Left ventricle myocardium inferior (tissue), 1 donor: ENCODE results near the gene MMP24. TPM values are rescaled to one million over a fixed set of nuclear protein-coding genes. Genes with fewer than 3 reads are reported as not detected.

ENCODE experiments used
- DNase-seq: peaks from one replicate; pipeline ENCODE4 v3.0.0-alpha.2; 2020
- H3K27ac ChIP-seq: fragments of 200-600 bp; replicated peaks from 2 replicates; pipeline ENCODE4 v1.8.0; 2021
- H3K27me3 ChIP-seq: fragments of 200-600 bp; 2 replicates; pipeline ENCODE4 v1.8.0; 2021; ENCODE audit warnings: low read depth
- H3K36me3 ChIP-seq: fragments of 200-600 bp; 2 replicates; pipeline ENCODE4 v1.8.0; 2021
- H3K4me1 ChIP-seq: fragments of 200-600 bp; 2 replicates; pipeline ENCODE4 v1.8.0; 2021
- H3K4me3 ChIP-seq: fragments of 200-600 bp; 2 replicates; pipeline ENCODE4 v1.8.0; 2021; ENCODE audit warnings: mild to moderate bottlenecking, moderate library complexity
- H3K9me3 ChIP-seq: fragments of 200-600 bp; replicated peaks from 2 replicates; pipeline ENCODE4 v1.8.0; 2021
- CTCF ChIP-seq: fragments of 200-600 bp; IDR thresholded peaks from 2 replicates; pipeline ENCODE4 v1.8.0; 2021; ENCODE audit warnings: antibody characterized with exemption, mild to moderate bottlenecking, borderline replicate concordance
- intact Hi-C: fragments of 100-400 bp; cut with micrococcal nuclease; formaldehyde crosslinking; loops from one replicate; pipeline ENCODE4 v1.11.0; 2022
- total RNA-seq: library from RNA; stranded (reverse); fragmentation: NEBNext Ultra II Directional; extraction: Animal tissue kit (Norgen Biotek cat#: 25700); gene quantifications from one replicate; pipeline ENCODE4 v1.2.1, GENCODE V29; 2021
- donor health status: DM: no; HTN: yes; CAD: no; lungs with severe emphysema.

The MMP24 gene
- total RNA-seq, 1 donor from 2014 or later, result 0.25 TPM

DNA sequence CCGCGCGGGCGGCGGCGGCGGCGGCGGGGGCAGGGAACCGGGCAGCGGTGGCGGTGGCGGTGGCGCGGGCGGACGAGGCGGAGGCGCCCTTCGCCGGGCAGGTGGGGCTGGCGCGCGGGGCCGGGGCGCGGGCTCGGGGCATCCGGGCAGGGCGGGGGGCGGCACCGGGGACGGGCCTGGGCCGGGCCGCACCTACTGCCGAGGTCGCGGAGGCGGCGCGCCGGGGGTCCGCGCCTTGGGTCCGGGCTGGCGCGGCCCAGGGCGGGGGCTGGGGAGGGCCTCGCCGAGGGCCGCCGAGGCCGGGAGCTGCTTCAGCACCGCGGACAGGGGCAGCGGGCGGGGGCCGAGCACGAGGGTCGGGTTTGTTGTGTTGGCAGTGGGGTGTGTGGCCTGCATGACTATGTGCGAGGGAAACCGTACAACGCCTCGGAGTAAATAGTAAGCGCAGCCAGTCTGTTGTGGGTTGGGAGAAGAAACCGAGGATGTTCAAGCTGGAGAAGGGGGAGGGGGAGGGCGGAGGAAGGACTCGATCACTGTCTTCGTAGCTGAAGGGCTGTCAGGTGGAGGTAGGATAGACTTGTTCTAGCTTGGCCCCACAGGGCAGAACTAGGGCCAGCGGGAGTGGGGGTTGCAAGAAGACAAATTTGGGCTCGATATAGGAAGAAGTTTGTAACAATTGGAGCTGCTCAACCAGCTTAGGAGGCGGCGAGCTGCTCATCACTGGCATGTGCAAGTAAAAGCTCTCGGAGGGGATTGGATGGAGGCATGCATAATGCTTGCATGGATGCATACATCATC, 593 bp downstream of the MMP24 start:
- no peaks in the 10 kb centered on the region for H3K9me3 ChIP-seq
- H3K4me3 ChIP-seq, result peak overlapping the region; percentile 50
- TF ChIP-seq CTCF, result no peak
- H3K36me3 ChIP-seq, result peaks cover 6% of the 10 kb centered on the region
- H3K4me1 ChIP-seq, result peaks cover 14% of the 10 kb centered on the region
- peaks cover 6% of the 10 kb centered on the region for H3K27me3 ChIP-seq
- intact Hi-C loops, result no loop called here
- no peak overlapping the region for H3K27ac ChIP-seq
- peak; percentile 20 for DNase-seq

DNA sequence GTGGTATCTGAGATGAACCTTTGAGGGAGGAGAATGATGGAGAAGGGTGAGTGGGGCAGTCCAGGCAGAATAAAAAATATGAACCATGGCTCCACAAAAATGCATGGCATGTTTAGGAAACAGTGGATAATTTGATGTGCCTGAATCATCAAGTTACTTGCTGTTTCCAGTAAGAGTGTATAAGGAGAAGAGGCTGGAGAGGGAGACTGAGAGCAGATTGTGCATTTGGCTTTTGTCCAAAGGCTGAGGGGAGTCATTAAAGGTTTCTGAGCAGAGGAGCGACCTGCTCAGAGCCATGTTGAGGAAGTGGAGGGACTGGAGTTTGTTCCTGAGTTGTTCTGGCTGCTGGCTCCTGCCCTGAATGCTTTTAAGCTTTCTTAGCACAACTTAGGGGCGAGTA, 6.1 kb downstream of the MMP24 start:
- no peaks in the 10 kb centered on the region for H3K27me3 ChIP-seq
- no peak overlapping the region for H3K4me3 ChIP-seq
- H3K4me1 ChIP-seq, result no peaks in the 10 kb centered on the region
- H3K9me3 ChIP-seq, result peaks cover 6% of the 10 kb centered on the region
- no peak for DNase-seq
- intact Hi-C loops, result no loop called here
- TF ChIP-seq CTCF, result no peak
- no peak overlapping the region for H3K27ac ChIP-seq
- peaks cover 23% of the 10 kb centered on the region for H3K36me3 ChIP-seq

- no peak for DNase-seq
- Histone ChIP-seq H3K4me3 (no peak overlapping the region), H3K27me3 (no peaks in the 10 kb centered on the region), H3K9me3 (peaks cover 6% of the 10 kb centered on the region), H3K36me3 (peaks cover 21% of the 10 kb centered on the region), H3K27ac (no peak overlapping the region), H3K4me1 (no peaks in the 10 kb centered on the region)
- intact Hi-C loops, result no loop called here
- TF ChIP-seq CTCF, result no peak
Measured at GRCh38 chr20:35235881-35236280, 9.4 kb downstream of the MMP24 start.

GRCh38 chr20:35237486-35237885, 11.0 kb downstream of the MMP24 start:
- DNase-seq, result no peak
- intact Hi-C loops, result no loop called here
- Histone ChIP-seq H3K4me3 (no peak overlapping the region), H3K4me1 (no peaks in the 10 kb centered on the region), H3K27ac (no peak overlapping the region), H3K36me3 (peaks cover 17% of the 10 kb centered on the region), H3K27me3 (no peaks in the 10 kb centered on the region), H3K9me3 (peaks cover 6% of the 10 kb centered on the region)
- no peak for TF ChIP-seq CTCF

DNA sequence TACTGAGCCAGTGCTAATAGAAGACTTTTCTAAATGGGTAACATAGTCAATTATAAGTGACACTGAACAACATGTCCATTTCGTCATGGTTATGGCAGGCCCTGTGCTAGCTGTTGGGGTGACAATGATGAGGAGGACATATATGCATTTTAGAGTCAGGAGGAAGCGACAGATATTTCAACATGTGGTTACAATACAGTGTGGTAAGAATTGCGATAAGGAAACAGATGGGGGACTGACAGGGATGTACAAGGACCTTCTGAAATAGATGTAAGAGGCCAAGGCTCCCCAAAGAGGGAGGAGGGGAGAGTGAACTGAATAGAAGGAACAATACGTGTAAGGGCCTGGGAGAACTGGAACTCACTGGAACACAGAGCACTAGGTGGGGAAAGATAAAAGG, 11.7 kb downstream of the MMP24 start:
- H3K27me3 ChIP-seq, result no peaks in the 10 kb centered on the region

More for the DNA sequence above, 11.7 kb downstream of the MMP24 start:
- H3K4me1 ChIP-seq, result no peaks in the 10 kb centered on the region
- no peak for DNase-seq
- peaks cover 6% of the 10 kb centered on the region for H3K9me3 ChIP-seq
- peaks cover 17% of the 10 kb centered on the region for H3K36me3 ChIP-seq
- no peak overlapping the region for H3K27ac ChIP-seq
- H3K4me3 ChIP-seq, result no peak overlapping the region
- intact Hi-C loops, result no loop called here
- TF ChIP-seq CTCF, result no peak
